NCI-H524 treated with DMSO at 0.1 percent for 48 hours (cell line): ENCODE measurements around the gene AOX1.
"Not testable (repeated sequence)": the region's sequence is repeated elsewhere in the genome, so short reads cannot be mapped to it uniquely, and the experiment has no call there.

ENCODE experiments used
- DNase-seq: peaks from one replicate; lab custom pipeline; 2025; lab: John Stamatoyannopoulos, UW

AOX1 gene

DNA sequence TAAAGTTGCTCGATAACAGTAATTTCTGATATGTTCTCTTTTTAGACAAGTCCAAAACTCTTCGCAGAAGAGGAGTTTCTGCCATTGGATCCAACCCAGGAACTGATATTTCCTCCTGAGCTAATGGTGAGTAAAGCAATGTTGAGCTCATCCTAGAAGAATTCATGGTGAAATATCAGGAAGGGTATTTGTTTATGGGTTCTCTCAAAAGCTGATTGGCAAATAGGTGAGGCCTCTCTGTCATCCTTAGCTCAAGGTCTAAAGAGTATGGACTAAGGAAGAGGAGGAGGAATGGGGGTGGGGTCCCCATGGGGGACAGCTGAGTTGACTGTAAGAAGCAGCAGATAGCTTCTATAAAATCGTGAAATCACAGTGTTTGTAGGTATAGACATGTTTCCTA is 18.2 kb downstream of the AOX1 start:
- no peak for DNase-seq

DNA sequence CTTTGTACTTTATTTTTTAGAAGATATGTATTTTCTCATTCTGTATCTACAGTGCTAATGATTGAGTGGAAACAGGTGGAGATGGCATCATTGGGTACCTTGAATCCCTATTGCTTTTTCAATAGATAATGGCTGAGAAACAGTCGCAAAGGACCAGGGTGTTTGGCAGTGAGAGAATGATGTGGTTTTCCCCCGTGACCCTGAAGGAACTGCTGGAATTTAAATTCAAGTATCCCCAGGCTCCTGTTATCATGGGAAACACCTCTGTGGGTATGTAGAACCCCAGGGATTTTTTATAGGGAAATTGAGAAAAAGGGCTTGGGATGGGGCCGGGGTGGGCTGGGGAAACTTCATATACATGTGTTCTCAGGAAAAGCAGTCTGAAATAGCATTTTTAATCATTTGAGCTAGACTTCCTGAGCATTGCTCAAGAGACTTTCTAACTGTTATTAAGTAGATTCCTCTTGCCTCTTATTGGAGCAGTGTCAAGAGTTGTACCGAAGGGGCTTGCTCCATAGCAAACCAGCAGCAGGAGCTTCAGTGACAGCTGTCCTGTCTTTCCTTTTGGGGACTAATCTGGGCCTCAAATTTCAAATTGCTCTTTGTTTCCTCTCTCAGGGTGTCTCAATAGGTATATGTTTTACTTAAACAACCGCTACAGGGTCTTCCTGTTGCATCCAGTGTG is 18.9 kb downstream of the AOX1 start:
- peak; percentile 6 for DNase-seq

DNA sequence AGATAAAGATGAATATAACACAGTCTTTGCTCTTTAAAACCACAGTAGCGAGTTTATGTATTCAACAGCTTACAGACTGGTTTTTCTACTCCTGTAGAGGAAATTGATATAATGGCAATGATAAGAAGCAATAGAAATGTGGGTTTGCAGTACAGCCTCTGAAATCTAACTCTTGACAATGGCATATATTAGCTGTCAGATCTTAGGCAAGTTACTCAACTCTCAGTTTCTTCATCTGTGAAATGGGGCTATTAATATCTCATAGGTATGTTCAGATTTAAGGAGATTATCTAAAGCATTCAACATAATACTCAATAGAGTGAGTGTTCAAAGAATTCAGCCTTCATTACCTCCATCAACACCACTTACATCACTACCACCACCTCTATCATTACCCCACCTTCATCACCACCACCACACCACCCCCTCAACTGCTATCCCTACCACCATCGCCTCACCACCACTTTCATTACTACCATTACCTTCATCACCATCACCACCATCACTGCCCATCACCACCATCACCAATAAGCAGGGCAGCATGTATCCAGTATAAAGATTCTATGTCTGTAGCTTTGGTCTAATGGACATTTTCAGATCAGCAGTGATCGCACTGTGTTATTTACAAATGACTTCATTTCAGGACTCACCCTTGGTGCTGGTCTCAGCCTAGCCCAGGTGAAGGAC is 22.7 kb downstream of the AOX1 start:
- no peak for DNase-seq

DNA sequence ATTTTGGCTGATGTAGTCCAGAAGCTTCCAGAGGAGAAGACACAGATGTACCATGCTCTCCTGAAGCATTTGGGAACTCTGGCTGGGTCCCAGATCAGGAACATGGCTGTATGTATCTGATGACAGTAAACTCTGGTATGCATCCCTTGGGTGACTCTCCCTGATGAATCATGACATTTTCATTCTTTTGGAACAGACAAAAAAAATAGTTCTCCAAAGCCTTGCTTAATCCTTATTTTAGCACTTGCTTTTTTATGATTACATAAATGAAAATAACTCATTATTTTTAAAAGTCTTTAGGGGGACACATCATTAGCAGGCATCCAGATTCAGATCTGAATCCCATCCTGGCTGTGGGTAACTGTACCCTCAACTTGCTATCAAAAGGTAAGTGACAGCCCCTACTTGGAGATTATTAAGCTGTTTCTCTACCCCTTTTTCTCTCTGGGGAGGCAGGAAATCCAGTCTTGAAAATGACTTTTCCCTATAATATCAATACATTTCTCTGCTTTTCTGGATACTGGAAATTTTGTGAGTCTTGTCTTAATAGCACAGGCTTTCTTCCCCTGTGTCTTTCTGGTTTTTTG is 23.3 kb downstream of the AOX1 start:
- DNase-seq, result no peak

DNA sequence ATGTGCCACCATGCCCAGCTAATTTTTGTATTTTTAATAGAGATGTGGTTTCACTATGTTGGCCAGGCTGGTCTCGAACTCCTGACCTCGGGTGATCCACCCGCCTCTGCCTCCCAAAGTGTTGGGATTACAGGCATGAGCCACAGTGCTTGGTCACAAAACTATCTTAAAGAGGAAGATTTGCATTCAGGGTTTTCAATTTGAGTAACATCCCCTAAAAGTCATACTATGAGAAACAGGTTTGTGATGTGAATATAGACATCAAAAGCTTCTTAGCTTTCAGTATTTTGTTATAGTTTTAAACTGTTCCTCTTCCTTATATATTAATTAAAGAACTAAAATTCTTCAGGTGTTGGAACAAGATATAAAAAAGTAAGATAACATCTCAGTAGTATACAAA is 24.4 kb downstream of the AOX1 start:
- DNase-seq, result not testable (repeated sequence)

DNA sequence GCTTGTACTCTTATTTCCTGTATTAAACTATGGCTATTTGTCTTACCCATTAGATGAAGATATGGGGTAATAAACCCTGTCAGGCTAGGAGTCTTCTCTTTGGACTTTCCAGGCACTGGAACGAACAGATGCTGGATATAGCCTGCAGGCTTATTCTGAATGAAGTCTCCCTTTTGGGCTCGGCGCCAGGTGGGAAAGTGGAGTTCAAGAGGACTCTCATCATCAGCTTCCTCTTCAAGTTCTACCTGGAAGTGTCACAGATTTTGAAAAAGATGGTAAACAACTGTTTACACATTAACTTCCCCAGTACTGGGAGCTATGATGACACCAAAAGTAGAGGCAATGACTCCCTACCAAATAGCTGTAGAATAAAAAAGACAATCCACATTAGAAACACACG is 27.9 kb downstream of the AOX1 start:
- no peak for DNase-seq

DNA sequence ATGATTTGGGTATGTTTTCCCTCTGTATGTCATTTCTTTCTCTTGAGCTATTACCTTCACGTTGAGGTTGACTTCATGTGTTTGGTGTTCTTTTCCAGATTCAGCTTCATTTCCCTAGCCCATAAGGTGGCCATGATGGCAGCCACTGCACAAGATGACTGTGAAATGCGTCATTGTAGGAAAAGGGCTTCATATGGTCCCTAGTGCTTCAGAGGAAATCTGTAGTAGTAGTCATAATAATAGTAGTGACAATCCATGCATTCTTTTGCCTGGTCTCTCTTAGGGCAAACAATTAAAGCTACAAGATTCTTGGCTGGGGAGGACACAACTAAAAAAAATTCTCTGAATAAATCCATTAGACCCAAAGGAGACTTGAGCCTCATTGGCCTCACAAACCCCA is 28.4 kb downstream of the AOX1 start:
- DNase-seq, result no peak

DNA sequence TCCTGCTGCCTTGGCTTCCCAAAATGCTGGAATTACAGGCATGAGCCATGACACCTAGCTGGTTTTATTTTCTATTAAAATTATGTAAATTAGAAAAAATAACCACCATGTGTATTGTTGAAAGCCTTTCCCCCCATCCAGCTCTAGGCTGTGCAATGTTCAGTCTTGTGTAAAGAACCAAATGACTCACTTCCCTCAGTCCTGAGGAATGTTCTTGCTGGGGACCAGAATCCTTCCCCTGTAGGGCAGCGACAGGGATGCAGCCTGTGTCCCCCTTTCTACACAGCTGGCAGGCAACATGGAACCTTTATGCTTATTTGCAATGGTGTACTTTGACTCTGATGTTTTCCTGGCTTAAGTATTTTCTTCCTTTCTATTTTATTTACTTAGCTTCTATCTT is 29.4 kb downstream of the AOX1 start:
- DNase-seq, result no peak

DNA sequence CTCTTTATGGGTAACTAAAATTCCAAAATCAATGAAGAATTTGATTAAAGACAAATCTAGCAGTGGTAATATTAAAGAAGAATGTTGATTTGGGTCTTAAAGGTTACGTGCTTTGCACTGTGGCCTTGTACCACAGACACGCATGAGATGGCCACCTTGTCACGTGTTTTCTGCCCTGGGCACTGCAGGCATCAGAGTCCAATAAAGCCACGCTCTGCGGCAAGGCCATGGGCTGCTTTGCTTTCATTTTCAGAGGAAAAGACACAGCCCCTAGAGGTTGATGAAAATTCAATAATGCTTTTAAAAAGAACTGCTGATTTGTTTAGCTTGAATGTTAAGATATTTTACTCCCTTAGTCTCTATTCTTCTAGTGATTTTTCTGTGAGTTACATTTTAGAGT is 30.4 kb downstream of the AOX1 start:
- DNase-seq, result no peak

DNA sequence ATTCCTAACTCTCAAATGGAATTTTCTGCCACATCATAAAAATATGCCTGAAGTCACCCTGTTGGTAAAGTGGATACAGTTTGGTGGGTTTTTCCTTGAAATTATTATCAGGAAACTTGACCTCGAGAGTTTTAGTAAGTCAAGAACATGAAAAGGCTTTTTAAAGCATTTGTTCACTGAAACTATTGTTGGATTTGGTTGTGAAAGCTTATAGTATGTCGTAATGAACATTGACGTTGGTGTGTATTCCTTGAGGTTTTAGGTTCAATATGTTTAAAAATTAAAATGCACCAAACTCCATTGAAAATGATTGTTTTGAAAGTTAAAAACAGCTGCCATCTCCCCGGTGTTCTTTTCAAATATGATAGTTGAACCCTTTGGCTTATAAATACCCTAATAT is 30.8 kb downstream of the AOX1 start:
- DNase-seq, result no peak

DNA sequence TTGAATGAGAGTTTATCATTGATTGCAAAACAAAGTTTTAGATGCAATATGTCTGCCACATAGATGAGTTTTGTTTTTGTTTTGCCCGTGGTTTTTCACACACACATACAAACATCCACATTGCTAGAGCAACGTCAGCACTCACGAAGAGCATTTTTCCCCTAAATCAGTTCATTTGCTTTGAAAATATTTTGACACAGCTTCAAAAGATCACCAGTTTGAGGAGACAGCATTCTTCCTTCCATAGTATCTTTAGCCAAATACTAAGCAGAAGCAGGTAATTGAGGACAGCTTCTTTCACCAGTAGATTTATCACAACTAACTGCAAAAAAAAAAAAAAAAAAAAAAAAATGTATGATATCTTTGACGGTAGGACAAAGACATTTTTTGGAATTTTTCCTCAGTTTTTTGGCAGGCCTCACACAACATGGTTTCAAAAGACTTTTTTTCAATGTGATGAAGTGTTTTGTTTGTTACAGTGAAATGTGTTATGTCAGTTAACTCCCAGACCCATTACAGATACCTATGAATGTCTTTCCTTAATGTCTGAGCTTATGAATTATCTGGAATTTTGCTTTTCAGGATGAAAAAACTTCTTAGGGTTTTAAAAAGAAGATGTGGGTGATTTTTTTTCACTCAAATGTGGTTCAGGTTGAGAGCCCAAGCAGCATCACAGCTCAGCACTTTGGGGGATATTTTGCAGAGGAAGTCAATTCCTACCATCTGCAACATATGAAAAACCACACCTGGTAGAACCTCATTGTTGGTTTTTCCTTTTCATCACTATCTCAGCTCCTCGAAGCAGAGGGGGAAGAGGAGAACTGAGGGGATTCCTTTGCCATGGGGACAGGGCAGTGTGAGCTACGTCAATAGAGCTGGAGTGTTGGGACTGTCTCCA is 31.6 kb downstream of the AOX1 start:
- DNase-seq, result no peak

DNA sequence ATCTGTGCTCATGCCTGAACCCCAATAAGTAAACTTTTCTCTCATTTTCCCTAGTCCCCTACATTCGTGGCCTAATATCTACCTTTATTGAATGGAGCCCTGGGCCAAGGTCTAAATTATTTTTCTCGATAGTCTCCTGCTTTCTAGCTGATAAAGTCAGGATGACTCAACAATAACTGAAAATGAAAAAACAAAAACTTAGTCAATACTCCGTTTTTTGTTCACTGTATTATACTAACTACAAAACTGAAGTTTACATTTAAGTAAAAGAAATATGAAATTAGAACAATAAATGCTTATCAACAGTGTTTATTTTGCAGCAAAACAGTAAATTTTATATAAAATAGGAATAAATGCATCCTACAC is 32.2 kb downstream of the AOX1 start:
- no peak for DNase-seq

DNA sequence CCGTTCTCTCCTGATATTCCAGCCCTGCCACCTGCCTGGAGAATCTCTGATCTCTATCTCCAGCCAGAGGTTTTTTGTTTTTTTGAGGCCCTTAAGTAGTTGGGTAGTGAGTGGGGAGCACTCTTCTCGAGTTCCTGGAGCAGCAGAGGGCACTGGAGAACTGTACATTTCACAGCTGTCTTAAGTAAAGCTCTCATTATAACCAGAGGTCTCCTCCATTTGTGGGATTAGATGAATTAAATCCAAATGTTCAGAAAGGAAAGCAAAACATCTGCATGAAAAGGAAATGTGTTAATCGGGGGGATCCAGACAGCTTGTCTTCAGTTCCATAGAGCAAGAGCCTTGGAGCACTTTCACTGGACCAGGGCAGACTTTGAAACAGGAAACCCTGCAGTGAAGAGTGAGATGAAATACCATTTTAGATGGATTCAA is 32.8 kb downstream of the AOX1 start:
- DNase-seq, result no peak

DNA sequence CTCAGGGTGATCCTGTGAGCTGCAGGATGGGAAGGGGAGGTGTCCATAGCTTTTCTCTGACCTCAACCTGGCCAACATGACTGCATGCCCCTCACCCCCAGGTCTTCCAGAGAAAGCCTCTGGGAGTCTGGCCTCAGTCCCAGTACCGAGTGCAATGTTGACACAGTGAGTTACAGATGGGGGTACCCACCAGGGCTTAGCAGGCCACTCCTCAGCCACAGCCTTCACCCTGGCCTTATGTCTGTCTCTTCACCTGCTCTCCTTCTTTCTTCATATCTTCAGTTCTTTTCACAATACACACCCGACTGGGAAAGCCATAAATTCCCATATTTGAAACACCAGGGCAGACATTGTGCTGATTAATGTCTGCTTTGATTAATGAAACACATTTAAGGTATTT is 33.5 kb downstream of the AOX1 start:
- DNase-seq, result no peak

DNA sequence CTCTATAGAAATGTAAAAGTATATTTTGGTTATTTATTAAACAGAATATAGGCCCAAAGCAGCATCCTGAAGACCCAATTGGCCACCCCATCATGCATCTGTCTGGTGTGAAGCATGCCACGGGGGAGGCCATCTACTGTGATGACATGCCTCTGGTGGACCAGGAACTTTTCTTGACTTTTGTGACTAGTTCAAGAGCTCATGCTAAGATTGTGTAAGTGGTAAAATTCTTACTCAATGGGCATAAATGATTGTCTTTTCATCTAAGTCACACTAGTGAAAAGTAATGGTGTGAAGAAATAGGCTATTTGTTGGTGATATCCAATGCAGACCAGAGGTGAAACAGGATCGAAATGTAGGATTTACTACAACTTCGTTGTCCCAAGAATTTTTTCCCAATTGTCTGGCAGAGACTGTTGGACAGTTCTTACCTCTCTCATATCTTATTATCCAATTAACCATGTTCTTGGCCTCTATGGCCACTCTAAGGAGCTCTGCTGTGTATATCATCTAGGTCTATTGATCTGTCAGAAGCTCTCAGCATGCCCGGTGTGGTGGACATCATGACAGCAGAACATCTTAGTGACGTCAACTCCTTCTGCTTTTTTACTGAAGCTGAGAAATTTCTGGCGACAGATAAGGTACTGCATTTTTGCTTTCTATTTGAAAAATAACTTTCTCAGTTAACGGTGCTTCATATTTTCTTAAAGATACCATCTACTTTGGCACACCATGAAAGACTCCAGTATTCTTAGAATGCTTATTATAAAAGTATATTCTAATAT is 35.0 kb downstream of the AOX1 start:
- DNase-seq, result no peak

DNA sequence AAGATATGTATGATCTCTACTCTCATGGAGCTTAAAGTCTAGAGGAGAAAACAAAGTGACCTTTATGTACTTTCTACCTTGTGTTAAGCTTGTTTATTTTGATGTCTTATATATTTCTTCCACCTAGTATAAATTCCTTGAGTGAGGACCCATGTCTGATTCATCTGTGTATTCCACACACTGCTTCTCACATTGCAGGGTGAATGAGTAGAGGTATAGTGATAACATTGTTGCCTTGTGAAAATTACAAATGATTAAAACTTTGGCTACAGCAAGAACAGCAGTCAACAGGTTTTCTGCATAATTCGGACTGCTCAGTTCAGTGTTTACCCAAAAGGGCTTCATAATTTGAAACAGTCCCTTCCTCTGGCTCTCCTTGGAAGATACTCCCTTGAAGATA is 36.3 kb downstream of the AOX1 start:
- DNase-seq, result no peak

DNA sequence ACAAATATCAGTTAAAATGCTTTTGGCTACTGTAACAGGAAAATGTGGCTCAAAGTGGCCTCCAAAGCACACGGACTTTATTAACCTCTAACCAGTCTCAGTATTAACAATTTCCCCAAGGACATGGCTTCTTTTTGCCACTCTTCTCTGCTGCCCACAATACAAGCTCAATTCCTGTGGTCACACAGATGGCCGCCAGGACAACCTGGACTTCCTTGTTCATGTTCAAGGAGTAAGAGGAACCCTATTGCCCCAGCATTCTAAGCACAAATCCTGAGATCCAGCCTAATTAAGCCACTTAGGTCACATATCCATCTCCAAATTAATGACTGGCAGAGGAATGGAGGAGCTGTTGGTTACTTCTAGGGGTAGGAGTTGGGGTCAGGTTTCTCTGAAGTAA is 38.2 kb downstream of the AOX1 start:
- DNase-seq, result no peak

DNA sequence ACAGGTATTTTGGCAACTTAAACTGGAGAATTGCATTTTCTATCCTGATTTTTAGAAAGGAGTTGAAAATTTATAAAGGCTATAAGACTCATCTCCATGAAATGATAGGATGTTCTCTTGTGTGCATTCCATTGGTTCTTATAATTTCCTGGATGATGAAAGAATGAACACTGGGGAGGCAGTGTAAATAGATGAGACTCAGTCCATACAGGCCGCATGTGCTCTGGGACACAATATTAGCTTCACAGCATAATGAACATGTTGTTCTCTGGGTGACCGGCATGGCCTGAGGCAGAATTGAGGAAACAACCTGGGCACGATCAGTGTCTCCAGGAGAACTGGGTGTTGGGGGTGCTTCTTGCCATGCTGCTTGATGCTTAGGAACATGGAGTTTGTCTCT is 38.8 kb downstream of the AOX1 start:
- no peak for DNase-seq

DNA sequence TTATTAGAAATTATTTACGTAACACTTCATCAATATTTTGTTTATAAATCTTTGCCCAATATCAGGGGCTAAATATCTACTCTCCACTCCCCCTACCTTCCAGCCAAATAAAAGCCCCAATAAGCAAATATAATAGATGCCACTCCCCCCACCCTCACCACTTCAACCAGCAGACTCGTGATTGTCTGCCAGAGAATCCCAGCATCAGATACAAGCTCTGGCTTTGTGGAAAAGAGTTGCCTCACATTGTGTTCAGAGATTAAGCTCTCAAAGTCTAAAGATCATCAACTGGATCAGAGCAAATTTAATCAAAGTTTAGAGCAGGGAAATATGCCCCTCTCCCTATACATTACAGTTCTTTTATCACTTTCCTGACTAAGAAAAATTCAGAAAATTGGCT is 39.5 kb downstream of the AOX1 start:
- DNase-seq, result no peak

DNA sequence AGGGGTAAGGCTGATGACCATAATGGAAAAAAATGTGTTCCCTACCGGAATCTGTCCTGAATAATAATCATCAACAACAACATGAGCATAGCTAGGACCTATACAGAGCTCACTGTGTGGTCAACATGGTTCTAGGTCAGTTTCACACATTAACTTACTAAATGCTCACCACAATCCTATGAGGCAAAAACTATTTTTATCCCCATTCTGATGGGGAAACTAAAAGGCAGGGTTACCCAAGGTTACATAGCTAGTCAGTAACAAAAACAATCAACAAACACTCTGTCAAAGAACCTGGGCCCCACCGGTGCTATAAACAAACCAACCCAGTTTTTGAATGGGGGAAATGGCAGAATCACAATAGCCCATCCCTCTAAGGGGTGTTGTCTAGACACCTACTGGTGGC is 40.1 kb downstream of the AOX1 start:
- no peak for DNase-seq

DNA sequence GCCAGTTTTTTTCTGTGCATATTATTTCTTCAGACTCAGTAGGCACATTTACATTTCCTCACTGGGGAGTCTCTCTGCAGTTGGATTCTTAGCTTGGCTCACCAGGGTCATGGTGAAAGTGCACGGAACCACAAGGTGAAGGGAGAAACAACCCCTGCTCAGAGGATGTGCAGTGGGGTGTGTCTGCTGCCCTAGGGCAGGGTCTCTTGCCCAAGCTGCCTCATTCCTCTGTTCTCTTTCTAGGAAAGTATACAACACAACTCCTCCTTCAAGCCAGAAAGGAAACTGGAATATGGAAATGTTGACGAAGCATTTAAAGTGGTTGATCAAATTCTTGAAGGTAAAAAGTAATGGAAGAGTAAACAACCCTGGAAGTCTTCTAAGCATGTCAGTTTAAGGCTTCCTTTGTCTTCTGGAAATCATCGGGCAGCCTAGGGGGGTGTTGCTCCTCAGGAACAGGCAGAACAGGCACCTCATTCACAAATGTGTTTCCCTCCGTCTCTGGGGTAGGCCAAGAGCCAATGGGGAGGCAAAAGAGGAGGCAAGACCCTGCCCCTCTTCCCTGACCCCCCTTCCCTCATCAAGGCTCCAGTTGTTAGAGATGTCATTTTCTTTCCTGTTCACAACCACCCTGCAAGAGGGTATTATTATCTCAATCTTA is 41.4 kb downstream of the AOX1 start:
- no peak for DNase-seq
